COLO829 (cell line): ENCODE measurements around the gene FGD3.

ENCODE experiments used
- DNase-seq: peaks from one replicate; pipeline ENCODE4 v3.0.0; 2012; ENCODE audit warnings: low spot score

The FGD3 gene

GRCh38 chr9:92960561-92961290 is 13.4 kb downstream of the FGD3 start:
- no peak for DNase-seq

- no peak for DNase-seq
These were observed 14.4 kb downstream of the FGD3 start for GRCh38 chr9:92961627-92962302.

- no peak for DNase-seq
These were observed 15.0 kb downstream of the FGD3 start for GRCh38 chr9:92962303-92962649.

GRCh38 chr9:92962846-92963245 is 15.5 kb downstream of the FGD3 start:
- no peak for DNase-seq

GRCh38 chr9:92963831-92964606 is 16.7 kb downstream of the FGD3 start:
- no peak for DNase-seq

- no peak for DNase-seq
These were observed 17.3 kb downstream of the FGD3 start for GRCh38 chr9:92964607-92965060.

GRCh38 chr9:92965061-92965758 is 17.9 kb downstream of the FGD3 start:
- no peak for DNase-seq

GRCh38 chr9:92965759-92966517 is 18.6 kb downstream of the FGD3 start:
- no peak for DNase-seq

GRCh38 chr9:92966518-92966800 is 19.1 kb downstream of the FGD3 start:
- no peak for DNase-seq

- no peak for DNase-seq
These were observed 20.8 kb downstream of the FGD3 start for GRCh38 chr9:92968081-92968480.

GRCh38 chr9:92969516-92970466 is 22.5 kb downstream of the FGD3 start:
- DNase-seq, result no peak

- peak; percentile 71 for DNase-seq
These were observed 23.2 kb downstream of the FGD3 start for GRCh38 chr9:92970467-92970923.

GRCh38 chr9:92971121-92971520 is 23.8 kb downstream of the FGD3 start:
- DNase-seq, result no peak

- DNase-seq, result no peak
These were observed 24.5 kb downstream of the FGD3 start for GRCh38 chr9:92971776-92972175.

GRCh38 chr9:92973700-92974099 is 26.4 kb downstream of the FGD3 start:
- no peak for DNase-seq

- DNase-seq, result no peak
These were observed 26.9 kb downstream of the FGD3 start for GRCh38 chr9:92974161-92974661.

GRCh38 chr9:92974761-92975755 is 27.7 kb downstream of the FGD3 start:
- no peak for DNase-seq

GRCh38 chr9:92976431-92976830 is 29.1 kb downstream of the FGD3 start:
- DNase-seq, result no peak

- no peak for DNase-seq
These were observed 30.0 kb downstream of the FGD3 start for GRCh38 chr9:92977279-92977678.
